Measurements from ENCODE around the gene BCKDHB. TPM values are rescaled to one million over a fixed set of nuclear protein-coding genes. Genes with fewer than 3 reads are reported as not detected.

Gene BCKDHB
- total RNA-seq, 1 donor, result 11.7 TPM

- TF ChIP-seq CTCF (IDR thresholded peaks at IDR 0.05; ENCODE audit: insufficient read depth, low read depth, low read length), result no peak
- H3K4me3 ChIP-seq (ENCODE audit: low read depth, low read length), result no peak overlapping the region
- no peak for DNase-seq (ENCODE audit: low read depth)
Measured at GRCh38 chr6:80304014-80304413, 197.5 kb downstream of the BCKDHB start.

- no peak for DNase-seq (ENCODE audit: low read depth)
- TF ChIP-seq CTCF (IDR thresholded peaks at IDR 0.05; ENCODE audit: insufficient read depth, low read depth, low read length), result no peak
- no peak overlapping the region for H3K4me3 ChIP-seq (ENCODE audit: low read depth, low read length)
Measured at GRCh38 chr6:80314531-80314930, 208.1 kb downstream of the BCKDHB start.

GRCh38 chr6:80316686-80317231, 210.3 kb downstream of the BCKDHB start:
- DNase-seq (ENCODE audit: low read depth), result no peak
- no peak overlapping the region for H3K4me3 ChIP-seq (ENCODE audit: low read depth, low read length)
- TF ChIP-seq CTCF (IDR thresholded peaks at IDR 0.05; ENCODE audit: insufficient read depth, low read depth, low read length), result peak; percentile 21

GRCh38 chr6:80319196-80319595, 212.7 kb downstream of the BCKDHB start:
- no peak for TF ChIP-seq CTCF (IDR thresholded peaks at IDR 0.05; ENCODE audit: insufficient read depth, low read depth, low read length)
- no peak overlapping the region for H3K4me3 ChIP-seq (ENCODE audit: low read depth, low read length)
- no peak for DNase-seq (ENCODE audit: low read depth)

GRCh38 chr6:80321011-80321410, 214.5 kb downstream of the BCKDHB start:
- TF ChIP-seq CTCF (IDR thresholded peaks at IDR 0.05; ENCODE audit: insufficient read depth, low read depth, low read length), result no peak
- H3K4me3 ChIP-seq (ENCODE audit: low read depth, low read length), result no peak overlapping the region
- DNase-seq (ENCODE audit: low read depth), result no peak

- no peak for DNase-seq (ENCODE audit: low read depth)
- TF ChIP-seq CTCF (IDR thresholded peaks at IDR 0.05; ENCODE audit: insufficient read depth, low read depth, low read length), result no peak
- no peak overlapping the region for H3K4me3 ChIP-seq (ENCODE audit: low read depth, low read length)
Measured at GRCh38 chr6:80325742-80326141, 219.3 kb downstream of the BCKDHB start.

GRCh38 chr6:80328652-80329051, 222.2 kb downstream of the BCKDHB start:
- no peak for DNase-seq (ENCODE audit: low read depth)
- no peak for TF ChIP-seq CTCF (IDR thresholded peaks at IDR 0.05; ENCODE audit: insufficient read depth, low read depth, low read length)
- H3K4me3 ChIP-seq (ENCODE audit: low read depth, low read length), result no peak overlapping the region

Data from fibroblast of villous mesenchyme (primary cell).